Prostate gland (tissue), 2 donors: ENCODE data around the gene CARD14. TPM values are rescaled to one million over a fixed set of nuclear protein-coding genes. Genes with fewer than 3 reads are reported as not detected.
A peak's percentile ranks its signal among the peaks of the same experiment; 100 is the strongest.

Experiments used
- DNase-seq: peaks from one replicate; pipeline ENCODE4 v3.0.0-alpha.2; 2019; ENCODE audit warnings: low spot score
- H3K27ac ChIP-seq, 2 donors: fragments of 200-600 bp; sonication (generic); 2 replicates each; pipeline ENCODE4 v1.5.1; 2017 to 2019
- H3K27me3 ChIP-seq: fragments of 200-600 bp; sonication (generic); replicated peaks from 2 replicates; pipeline ENCODE4 v1.5.1; 2019; ENCODE audit not compliant: insufficient read depth
- H3K36me3 ChIP-seq, 2 donors: fragments of 200-600 bp; sonication (generic); 1 replicate in 1 of 2; 2 replicates in 1 of 2; pipeline versions ENCODE4 v1.5.1 to v1.8.1; 2017 to 2019
- H3K4me1 ChIP-seq: fragments of 200-600 bp; sonication (generic); replicated peaks from 2 replicates; pipeline ENCODE4 v1.5.1; 2019
- H3K4me3 ChIP-seq, 2 donors: fragments of 200-600 bp; sonication (generic); 2 replicates each; pipeline ENCODE4 v1.5.1; 2017 to 2019
- H3K9me3 ChIP-seq: fragments of 200-600 bp; sonication (generic); 2 replicates; pipeline ENCODE4 v1.5.1; 2017
- POLR2A ChIP-seq: fragments of 450-650 bp; IDR thresholded peaks from one replicate; pipeline ENCODE4 v1.6.1; 2016; ENCODE audit warnings: antibody characterized with exemption, mild to moderate bottlenecking
- POLR2AphosphoS5 ChIP-seq: sonication (generic); formaldehyde crosslinking; IDR thresholded peaks from one replicate; pipeline ENCODE4 v1.6.1; 2017; ENCODE audit warnings: antibody characterized with exemption
- WGBS: methylation state at CpG from one replicate; pipeline ENCODE4 v1.1.5; 2018; 5-methylcytosine and 5-hydroxymethylcytosine counted together
- intact Hi-C: fragments of 100-400 bp; cut with DNase I; formaldehyde crosslinking; loops from one replicate; pipeline ENCODE4 v1.14.2; 2022
- total RNA-seq, 2 donors: library from RNA; depleted of rRNA; stranded (reverse); fragments of >200 nt; gene quantifications; one replicate each; pipeline ENCODE4 v1.1.0, GENCODE V29; 2016
- TF ChIP-seq, protein P1 (sequence below), 4 experiments: fragments of 200-600 bp in 2 of 4; fragments of 450-650 bp in 2 of 4; sonication (generic) in 2 of 4; IDR thresholded peaks; 1 replicate in 3 of 4; 2 replicates in 1 of 4; pipeline ENCODE4 v1.5.1; 2016 to 2019; ENCODE audit warnings: antibody characterized with exemption in 4 of 4, mild to moderate bottlenecking in 2 of 4, moderate library complexity in 2 of 4

Gene CARD14
- total RNA-seq, 2 donors from 2014 or later, result 10.2 to 27.3 TPM

DNA sequence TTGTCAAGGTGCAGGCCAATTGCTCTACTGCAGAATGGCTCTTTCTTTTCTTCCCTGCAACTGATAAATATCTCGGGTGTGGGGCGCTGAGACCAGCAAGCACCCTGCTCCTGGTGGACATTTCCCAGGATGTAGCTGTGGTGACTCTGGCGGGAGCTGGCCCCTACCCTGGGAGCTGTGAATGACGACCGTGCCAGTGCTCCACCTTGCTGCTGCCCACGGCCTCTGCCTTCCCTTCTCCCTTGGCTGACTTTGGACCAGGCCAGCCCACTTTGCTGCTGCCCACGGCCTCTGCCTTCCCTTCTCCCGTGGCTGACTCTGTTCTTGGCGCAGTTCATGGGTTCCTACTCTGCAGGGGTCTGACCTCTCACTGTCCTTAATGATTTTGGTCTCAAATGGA, 16.1 kb downstream of the CARD14 start:
- Histone ChIP-seq H3K27ac (no peak overlapping the region), H3K36me3 (no peaks in the 10 kb centered on the region), H3K9me3 (no peaks in the 10 kb centered on the region), H3K27me3 (no peaks in the 10 kb centered on the region), H3K4me1 (peaks cover 4% of the 10 kb centered on the region), H3K4me3 (no peak overlapping the region)
- WGBS, result 89% methylated on average over 9 of the region's 9 CpGs
- intact Hi-C loops, result no loop called here
- no peak for DNase-seq
- TF ChIP-seq POLR2AphosphoS5 (no peak), POLR2A (no peak)
- TF ChIP-seq, protein P1, sequence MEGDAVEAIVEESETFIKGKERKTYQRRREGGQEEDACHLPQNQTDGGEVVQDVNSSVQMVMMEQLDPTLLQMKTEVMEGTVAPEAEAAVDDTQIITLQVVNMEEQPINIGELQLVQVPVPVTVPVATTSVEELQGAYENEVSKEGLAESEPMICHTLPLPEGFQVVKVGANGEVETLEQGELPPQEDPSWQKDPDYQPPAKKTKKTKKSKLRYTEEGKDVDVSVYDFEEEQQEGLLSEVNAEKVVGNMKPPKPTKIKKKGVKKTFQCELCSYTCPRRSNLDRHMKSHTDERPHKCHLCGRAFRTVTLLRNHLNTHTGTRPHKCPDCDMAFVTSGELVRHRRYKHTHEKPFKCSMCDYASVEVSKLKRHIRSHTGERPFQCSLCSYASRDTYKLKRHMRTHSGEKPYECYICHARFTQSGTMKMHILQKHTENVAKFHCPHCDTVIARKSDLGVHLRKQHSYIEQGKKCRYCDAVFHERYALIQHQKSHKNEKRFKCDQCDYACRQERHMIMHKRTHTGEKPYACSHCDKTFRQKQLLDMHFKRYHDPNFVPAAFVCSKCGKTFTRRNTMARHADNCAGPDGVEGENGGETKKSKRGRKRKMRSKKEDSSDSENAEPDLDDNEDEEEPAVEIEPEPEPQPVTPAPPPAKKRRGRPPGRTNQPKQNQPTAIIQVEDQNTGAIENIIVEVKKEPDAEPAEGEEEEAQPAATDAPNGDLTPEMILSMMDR (IDR thresholded peaks at IDR 0.05), result no peak

GRCh38 chr17:80187090-80187489, 17.3 kb downstream of the CARD14 start:
- 73% methylated on average over 16 of the region's 16 CpGs for WGBS

GRCh38 chr17:80187515-80187941, 17.7 kb downstream of the CARD14 start:
- H3K27ac ChIP-seq, result peak overlapping the region; percentile 1 to 68
- no peaks in the 10 kb centered on the region for H3K9me3 ChIP-seq
- peaks cover 8% of the 10 kb centered on the region for H3K4me1 ChIP-seq
- WGBS, result 25% methylated on average over 18 of the region's 18 CpGs
- TF ChIP-seq POLR2AphosphoS5 (peak; percentile 84), POLR2A (no peak)
- TF ChIP-seq, protein P1 (IDR thresholded peaks at IDR 0.05), result peak in 1 of 4 experiments; percentile 4
- peak; percentile 82 for DNase-seq
- H3K27me3 ChIP-seq, result no peaks in the 10 kb centered on the region
- no peak overlapping the region for H3K4me3 ChIP-seq
- intact Hi-C loops, result no loop called here
- no peaks in the 10 kb centered on the region for H3K36me3 ChIP-seq

More at GRCh38 chr17:80187090-80187489, 17.3 kb downstream of the CARD14 start:
- Histone ChIP-seq H3K9me3 (no peaks in the 10 kb centered on the region), H3K27me3 (no peaks in the 10 kb centered on the region), H3K4me1 (peaks cover 8% of the 10 kb centered on the region), H3K36me3 (no peaks in the 10 kb centered on the region), H3K4me3 (no peak overlapping the region), H3K27ac (peak overlapping the region; percentile 1 to 68)
- intact Hi-C loops, result no loop called here
- TF ChIP-seq POLR2AphosphoS5 (no peak), POLR2A (no peak)
- TF ChIP-seq, protein P1 (IDR thresholded peaks at IDR 0.05), result no peak
- peak; percentile 28 for DNase-seq

- no peak for DNase-seq
- Histone ChIP-seq H3K27me3 (no peaks in the 10 kb centered on the region), H3K36me3 (no peaks in the 10 kb centered on the region), H3K4me1 (peaks cover 8% of the 10 kb centered on the region), H3K27ac (no peak overlapping the region), H3K4me3 (no peak overlapping the region), H3K9me3 (no peaks in the 10 kb centered on the region)
- intact Hi-C loops, result no loop called here
- TF ChIP-seq POLR2A, result no peak
- TF ChIP-seq POLR2AphosphoS5, result no peak
- TF ChIP-seq, protein P1 (IDR thresholded peaks at IDR 0.05), result no peak
- 90% methylated on average over 23 of the region's 23 CpGs for WGBS
These were observed 19.8 kb downstream of the CARD14 start for GRCh38 chr17:80189611-80190010.

DNA sequence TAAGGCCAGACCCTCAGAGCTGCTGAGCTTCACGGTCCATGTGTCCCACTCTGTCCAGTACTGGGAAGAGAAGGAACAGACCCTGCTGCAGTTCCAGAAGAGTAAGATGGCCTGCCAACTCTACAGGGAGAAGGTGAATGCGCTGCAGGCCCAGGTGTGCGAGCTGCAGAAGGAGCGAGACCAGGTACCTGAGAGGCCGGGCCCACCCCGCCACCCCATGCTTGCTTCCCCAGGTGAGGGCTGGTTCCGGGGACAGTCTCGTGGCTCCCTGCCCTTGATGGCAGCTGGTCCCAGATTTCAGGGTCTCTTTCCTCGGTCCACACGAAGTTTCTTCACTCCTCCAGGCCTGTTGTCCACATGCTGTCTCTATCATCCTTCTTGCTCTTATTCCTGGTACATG, 20.9 kb downstream of the CARD14 start:
- TF ChIP-seq POLR2AphosphoS5, result no peak
- TF ChIP-seq POLR2A, result no peak
- TF ChIP-seq, protein P1 (IDR thresholded peaks at IDR 0.05), result no peak
- Histone ChIP-seq H3K4me1 (peaks cover 8% of the 10 kb centered on the region), H3K36me3 (no peaks in the 10 kb centered on the region), H3K27ac (no peak overlapping the region), H3K9me3 (no peaks in the 10 kb centered on the region), H3K27me3 (no peaks in the 10 kb centered on the region), H3K4me3 (no peak overlapping the region)
- WGBS, result 93% methylated on average over 10 of the region's 10 CpGs
- no peak for DNase-seq
- intact Hi-C loops, result no loop called here
